ENCODE measurements around the gene PRDM16. TPM values are rescaled to one million over a fixed set of nuclear protein-coding genes. Genes with fewer than 3 reads are reported as not detected.

PRDM16 gene
- total and polyA plus RNA-seq, 2 of the 8 experiments (the other 6 are each of a cell fraction or from before 2014, with no cell fraction given), result 0.39 to 0.43 TPM

- H4K20me1 ChIP-seq (replicated peaks in 1 of 2; ENCODE audit: control insufficient read depth in 1 of 2, insufficient read depth in 2 of 2, low read length in 2 of 2), result peaks cover 0 to 6% of the 10 kb centered on the region in 2 experiments
- FAIRE-seq (no peak), DNase-seq (ENCODE audit: low read depth in 1 of 2, low spot score in 2 of 2) (no peak)
- peaks cover 4 to 6% of the 10 kb centered on the region in 2 experiments; a peak in 2 of 4 replicates for H3K9me3 ChIP-seq (ENCODE audit: insufficient read depth in 2 of 2, low read depth in 1 of 2, low read length in 1 of 2)
- no peak overlapping the region for H3K4me2 ChIP-seq (ENCODE audit: insufficient read depth in 1 of 2, low read depth in 2 of 2, low read length in 2 of 2)
- no peak overlapping the region for H3K56ac ChIP-seq (replicated peaks; ENCODE audit: insufficient read length, low read depth, low read length)
- H2BK20ac ChIP-seq (ENCODE audit: low read length), result no peak overlapping the region
- H3K36me3 ChIP-seq (ENCODE audit: control insufficient read depth in 2 of 4, insufficient read depth in 4 of 4, low read length in 3 of 4), result no peaks in the 10 kb centered on the region; a peak in 1 of 8 replicates
- H3K4ac ChIP-seq (replicated peaks; ENCODE audit: insufficient read length, low read depth, low read length), result no peak overlapping the region
- no peak overlapping the region for H2AK5ac ChIP-seq (ENCODE audit: low read depth, low read length)
- no peak overlapping the region for H3K18ac ChIP-seq (ENCODE audit: extremely low read depth, low read length)
- no peak overlapping the region for H4K5ac ChIP-seq (ENCODE audit: insufficient read length, low read depth, low read length)
- H2AFZ ChIP-seq (ENCODE audit: low read length), result no peak overlapping the region
- TF ChIP-seq HDAC6 (IDR thresholded peaks at IDR 0.05; ENCODE audit: low read depth, low read length), result no peak
- no peak for TF ChIP-seq YY1 (IDR thresholded peaks at IDR 0.05; ENCODE audit: low read depth, low read length)
- no peak for TF ChIP-seq JUND (IDR thresholded peaks at IDR 0.05; ENCODE audit: low read length)
- no peak for TF ChIP-seq SP1 (IDR thresholded peaks at IDR 0.05; ENCODE audit: low read depth, low read length)
- POLR2A ChIA-PET (ENCODE audit: partially characterized antibody), result no interaction called here
- H4K91ac ChIP-seq (replicated peaks; ENCODE audit: insufficient read length, low read length), result no peak overlapping the region
- peaks cover 14% of the 10 kb centered on the region; the same call in 1 of the 2 replicates for H3K23me2 ChIP-seq (ENCODE audit: low read depth, low read length)
- peaks cover 0 to under 1% (median 0%) of the 10 kb centered on the region in 4 experiments; a peak in 1 of 7 replicates for H3K4me1 ChIP-seq (replicated peaks in 1 of 4; ENCODE audit: control insufficient read depth in 3 of 4, insufficient read depth in 4 of 4, low read length in 3 of 4)
- H3K4me3 ChIP-seq (ENCODE audit: extremely low read depth in 1 of 4, insufficient read depth in 2 of 4, low read depth in 3 of 4, low read length in 4 of 4), result no peak overlapping the region
- no peak overlapping the region for H3K14ac ChIP-seq (ENCODE audit: insufficient read length)
- H2BK120ac ChIP-seq (replicated peaks; ENCODE audit: low read depth, low read length), result no peak overlapping the region
- no peak overlapping the region for H3K27ac ChIP-seq (ENCODE audit: low read depth, low read length)
- H2BK5ac ChIP-seq (ENCODE audit: low read depth, low read length), result no peak overlapping the region
- H3K79me2 ChIP-seq (ENCODE audit: control insufficient read depth in 1 of 2, insufficient read depth in 2 of 2, low read length in 2 of 2), result no peaks in the 10 kb centered on the region
- H3K79me1 ChIP-seq (ENCODE audit: low read depth, low read length), result no peaks in the 10 kb centered on the region
- CTCF ChIA-PET (ENCODE audit: partially characterized antibody), result interaction anchor here (0.6 kb wide), 1 partner anchor 946 kb away, joined by 3 read pairs; no protein-coding TSS in a partner anchor
- no peak overlapping the region for H4K8ac ChIP-seq (ENCODE audit: extremely low read depth, insufficient read depth, low read length)
- no peak overlapping the region for H2BK12ac ChIP-seq (ENCODE audit: low read depth, low read length)
- no peak overlapping the region for H3K9ac ChIP-seq (replicated peaks in 1 of 4; ENCODE audit: extremely low read depth in 1 of 4, low read depth in 3 of 4, low read length in 3 of 4)
- H3K27me3 ChIP-seq (replicated peaks in 1 of 4; ENCODE audit: control insufficient read depth in 3 of 4, extremely low read depth in 1 of 4, insufficient read depth in 3 of 4, low read length in 3 of 4), result 0 out of 7 replicates have a peak, but pooled peaks cover 0 to 2% (median 0%) of the 10 kb centered on the region in 4 experiments
- no peak overlapping the region for H3K23ac ChIP-seq (ENCODE audit: insufficient read length)
- H2BK15ac ChIP-seq (ENCODE audit: low read length), result no peak overlapping the region
Measured at GRCh38 chr1:3176028-3176427, 107.0 kb downstream of the PRDM16 start.

Data from H1 (cell line).